HG03432 (cell line): ENCODE measurements around the gene TIAM2.
A peak's percentile ranks its signal among the peaks of the same experiment; 100 is the strongest.

Source experiments
- ATAC-seq: cut with Tn5 transposase; IDR thresholded peaks from one replicate; pipeline ENCODE4 v1.9.1; 2021; ENCODE audit warnings: mild to moderate bottlenecking, moderate library complexity; ENCODE audit not compliant: unreplicated experiment

Gene TIAM2

DNA sequence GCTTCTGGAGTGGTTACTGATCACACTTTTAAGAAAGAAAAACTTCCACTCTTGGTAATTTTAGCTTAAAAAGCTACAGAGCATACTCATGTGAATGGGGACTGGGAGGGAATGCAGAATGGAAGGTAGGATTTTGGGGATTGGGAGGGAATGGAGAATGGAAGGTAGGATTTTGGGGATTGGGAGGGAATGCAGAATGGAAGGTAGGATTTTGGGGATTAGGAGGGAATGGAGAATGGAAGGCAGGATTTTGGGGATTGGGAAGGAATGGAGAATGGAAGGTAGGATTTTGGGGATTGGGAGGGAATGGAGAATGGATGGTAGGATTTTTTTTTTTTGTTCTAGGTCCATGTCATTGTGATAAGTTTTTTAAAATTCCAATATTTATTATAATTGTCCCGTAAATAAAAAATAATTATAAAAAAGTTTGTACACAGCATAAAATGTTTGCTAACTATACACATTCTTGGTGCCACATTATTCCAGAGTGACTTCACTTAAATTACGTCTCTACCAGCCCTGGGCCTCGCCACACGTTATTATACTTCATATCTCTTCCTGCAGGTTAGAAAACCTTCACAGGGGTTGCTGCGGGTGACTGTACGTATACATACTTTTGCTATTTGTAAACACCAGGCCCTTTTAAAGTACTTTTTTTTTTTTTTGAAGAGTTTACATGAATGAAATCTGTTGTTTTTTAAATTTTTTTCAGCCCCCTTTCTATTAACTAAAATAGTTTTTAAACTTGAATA lies 127.3 kb downstream of the TIAM2 start:
- ATAC-seq = no peak

- ATAC-seq = no peak
Measured at GRCh38 chr6:155123520-155123919, 128.4 kb downstream of the TIAM2 start.

- no peak for ATAC-seq
Measured at GRCh38 chr6:155125906-155126305, 130.8 kb downstream of the TIAM2 start.

DNA sequence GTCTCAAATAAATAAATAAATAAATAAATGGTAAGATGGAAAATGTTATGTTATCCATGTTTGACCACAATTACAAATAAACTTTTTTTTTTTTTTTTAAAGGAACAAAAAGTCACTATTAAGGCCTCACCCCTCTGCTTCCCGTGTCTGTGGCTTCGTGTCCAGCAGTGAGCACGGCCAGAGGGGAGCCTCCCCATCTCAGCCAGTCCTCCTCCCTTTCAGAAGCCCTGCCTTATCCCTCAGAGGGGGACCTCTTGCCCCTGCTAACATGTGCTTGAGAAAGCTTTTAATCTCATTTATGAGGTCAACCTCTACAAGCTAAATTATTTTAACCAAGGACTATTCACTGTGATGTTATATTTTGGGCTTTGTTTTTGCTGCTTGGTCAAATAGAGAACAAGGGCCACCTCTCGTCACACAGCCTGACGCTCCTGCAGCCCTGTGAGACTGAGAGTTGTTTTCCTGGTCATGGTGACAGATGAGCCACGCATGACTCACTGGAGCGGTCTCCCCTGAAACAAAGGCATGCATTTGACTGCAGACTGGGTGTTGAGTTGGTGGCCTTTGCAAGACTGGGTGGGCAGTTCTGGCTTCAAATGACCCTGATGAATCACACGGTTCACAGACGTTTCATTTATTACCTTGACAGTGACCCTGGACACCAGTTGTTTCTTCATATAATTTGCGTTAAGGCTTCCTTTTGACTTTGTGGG lies 131.8 kb downstream of the TIAM2 start:
- peak; percentile 86 for ATAC-seq

GRCh38 chr6:155128977-155129376 lies 133.9 kb downstream of the TIAM2 start:
- no peak for ATAC-seq

DNA sequence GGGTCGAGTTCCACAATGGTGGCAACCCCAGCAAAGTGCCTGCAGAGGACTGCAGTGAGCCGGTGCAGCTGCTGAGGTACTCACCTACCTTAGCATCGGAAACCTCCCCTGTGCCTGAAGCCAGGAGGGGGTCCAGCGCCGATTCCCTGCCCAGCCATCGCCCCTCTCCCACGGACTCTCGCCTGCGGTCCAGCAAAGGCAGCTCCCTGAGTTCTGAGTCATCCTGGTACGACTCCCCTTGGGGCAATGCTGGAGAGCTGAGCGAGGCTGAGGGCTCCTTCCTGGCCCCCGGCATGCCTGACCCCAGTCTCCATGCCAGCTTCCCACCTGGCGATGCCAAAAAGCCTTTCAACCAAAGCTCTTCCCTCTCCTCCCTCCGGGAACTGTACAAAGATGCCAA lies 134.6 kb downstream of the TIAM2 start:
- ATAC-seq = no peak

DNA sequence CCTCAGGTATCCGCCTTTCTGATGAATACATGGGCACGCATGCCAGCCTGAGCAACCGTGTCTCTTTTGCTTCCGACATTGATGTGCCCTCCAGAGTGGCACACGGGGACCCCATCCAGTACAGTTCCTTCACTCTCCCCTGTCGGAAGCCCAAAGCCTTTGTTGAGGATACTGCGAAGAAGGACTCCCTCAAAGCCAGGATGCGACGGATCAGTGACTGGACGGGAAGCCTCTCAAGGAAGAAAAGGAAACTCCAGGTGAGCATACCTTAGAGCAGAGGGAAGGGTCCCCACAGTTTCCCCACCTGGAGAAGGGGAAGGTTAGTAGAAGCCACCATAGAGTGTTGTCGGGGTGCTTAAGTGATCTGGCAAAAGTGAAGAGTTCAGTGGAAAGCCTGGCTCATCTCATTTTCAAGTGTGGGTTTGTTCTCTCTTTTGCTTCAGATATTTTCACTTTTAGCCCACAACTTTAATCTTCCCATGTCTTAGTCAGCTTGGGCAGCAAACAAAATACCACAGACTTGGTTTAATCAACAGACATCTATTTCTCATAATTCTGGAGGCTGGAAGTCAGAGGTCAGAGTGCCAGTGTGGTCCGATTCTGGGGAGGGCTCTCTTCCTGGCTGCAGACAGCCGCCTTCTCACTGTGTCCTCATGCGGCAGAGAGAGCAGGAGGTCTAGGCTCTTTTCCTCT lies 135.2 kb downstream of the TIAM2 start:
- ATAC-seq = no peak

DNA sequence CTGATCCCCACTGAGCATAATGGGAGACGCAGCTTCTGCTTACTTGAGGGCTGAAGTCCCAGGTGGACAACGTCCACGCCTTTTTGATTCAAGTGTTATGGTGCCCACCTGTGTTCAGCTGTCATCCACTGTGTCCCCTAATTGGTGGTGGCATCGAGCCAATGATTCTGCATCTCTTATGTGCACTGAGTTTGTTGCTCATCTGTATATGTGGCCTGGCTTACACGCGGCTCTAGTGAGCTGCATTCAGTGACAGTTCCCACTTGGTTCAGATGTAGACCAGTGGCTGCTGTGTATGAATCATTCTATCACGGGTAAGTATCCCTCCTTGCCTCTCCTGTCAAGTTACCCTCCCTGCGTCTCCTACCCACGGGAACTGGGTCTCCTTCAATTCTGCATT lies 137.5 kb downstream of the TIAM2 start:
- no peak for ATAC-seq

GRCh38 chr6:155141002-155141401 lies 145.9 kb downstream of the TIAM2 start:
- no peak for ATAC-seq

- no peak for ATAC-seq
Measured at GRCh38 chr6:155141512-155141911, 146.4 kb downstream of the TIAM2 start.

GRCh38 chr6:155142168-155143028 lies 147.3 kb downstream of the TIAM2 start:
- ATAC-seq = no peak

- ATAC-seq = peak; percentile 56
Measured at GRCh38 chr6:155143029-155143577, 148.0 kb downstream of the TIAM2 start.

GRCh38 chr6:155143578-155144106 lies 148.5 kb downstream of the TIAM2 start:
- ATAC-seq = peak; percentile 22

- ATAC-seq = no peak
Measured at GRCh38 chr6:155146205-155146604, 151.1 kb downstream of the TIAM2 start.

DNA sequence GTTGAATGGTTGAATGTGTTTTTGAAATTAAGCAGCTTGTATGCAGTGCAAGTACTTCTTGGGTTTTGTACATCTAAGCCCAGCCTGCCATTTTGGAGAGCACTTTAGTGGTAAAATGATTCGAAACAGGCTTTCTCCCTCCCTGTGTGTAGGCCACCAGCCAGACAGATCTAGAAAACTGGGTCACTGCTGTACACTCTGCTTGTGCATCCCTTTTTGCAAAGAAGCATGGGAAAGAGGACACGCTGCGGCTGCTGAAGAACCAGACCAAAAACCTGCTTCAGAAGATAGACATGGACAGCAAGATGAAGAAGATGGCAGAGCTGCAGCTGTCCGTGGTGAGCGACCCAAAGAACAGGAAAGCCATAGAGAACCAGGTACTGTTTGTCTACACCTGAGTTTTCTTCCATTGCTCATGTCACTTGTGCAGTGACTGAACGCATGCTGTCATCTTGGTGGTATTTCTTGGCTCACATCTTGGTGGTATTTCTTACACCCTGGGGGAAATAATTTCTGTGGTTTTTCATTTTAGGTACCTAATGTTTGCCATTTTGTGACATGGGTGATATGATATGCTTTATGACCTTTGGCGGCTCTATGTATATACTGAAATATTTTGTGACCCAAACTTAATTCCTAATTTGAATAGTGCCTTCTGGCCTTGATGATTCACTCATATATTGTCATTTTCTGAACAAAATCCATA lies 153.0 kb downstream of the TIAM2 start:
- no peak for ATAC-seq

DNA sequence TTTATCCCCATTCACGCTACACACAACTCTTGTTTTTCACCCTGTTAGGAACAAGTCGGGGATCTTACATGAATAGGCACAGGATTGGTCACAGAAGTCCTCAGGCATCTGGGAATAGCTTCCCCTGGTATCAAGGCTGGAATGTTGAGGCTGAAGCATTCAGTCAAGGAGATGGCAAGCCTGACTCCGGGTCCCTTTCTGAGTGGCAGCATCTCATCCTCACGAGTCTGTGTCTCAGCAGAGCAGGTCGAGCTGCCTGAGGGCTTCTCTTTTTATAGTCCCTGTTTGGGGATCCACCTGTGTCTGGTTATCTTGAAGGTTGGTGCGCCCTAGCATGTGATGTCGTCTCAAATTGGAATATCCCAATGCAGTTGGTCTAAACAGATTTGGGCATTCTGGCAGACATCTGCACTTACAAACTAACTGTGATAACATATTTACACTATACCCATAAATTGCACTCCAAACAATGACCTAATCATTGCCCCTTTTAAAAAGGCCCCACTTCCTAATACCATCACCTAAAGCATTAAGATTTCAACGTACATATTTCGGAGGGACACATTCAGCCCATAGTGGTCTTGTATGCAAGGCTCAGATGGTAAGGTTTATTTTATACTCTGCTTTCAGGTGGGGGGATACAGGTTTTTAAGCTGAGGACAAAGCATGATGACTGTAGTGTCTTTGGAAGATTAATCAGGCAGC lies 156.0 kb downstream of the TIAM2 start:
- no peak for ATAC-seq

DNA sequence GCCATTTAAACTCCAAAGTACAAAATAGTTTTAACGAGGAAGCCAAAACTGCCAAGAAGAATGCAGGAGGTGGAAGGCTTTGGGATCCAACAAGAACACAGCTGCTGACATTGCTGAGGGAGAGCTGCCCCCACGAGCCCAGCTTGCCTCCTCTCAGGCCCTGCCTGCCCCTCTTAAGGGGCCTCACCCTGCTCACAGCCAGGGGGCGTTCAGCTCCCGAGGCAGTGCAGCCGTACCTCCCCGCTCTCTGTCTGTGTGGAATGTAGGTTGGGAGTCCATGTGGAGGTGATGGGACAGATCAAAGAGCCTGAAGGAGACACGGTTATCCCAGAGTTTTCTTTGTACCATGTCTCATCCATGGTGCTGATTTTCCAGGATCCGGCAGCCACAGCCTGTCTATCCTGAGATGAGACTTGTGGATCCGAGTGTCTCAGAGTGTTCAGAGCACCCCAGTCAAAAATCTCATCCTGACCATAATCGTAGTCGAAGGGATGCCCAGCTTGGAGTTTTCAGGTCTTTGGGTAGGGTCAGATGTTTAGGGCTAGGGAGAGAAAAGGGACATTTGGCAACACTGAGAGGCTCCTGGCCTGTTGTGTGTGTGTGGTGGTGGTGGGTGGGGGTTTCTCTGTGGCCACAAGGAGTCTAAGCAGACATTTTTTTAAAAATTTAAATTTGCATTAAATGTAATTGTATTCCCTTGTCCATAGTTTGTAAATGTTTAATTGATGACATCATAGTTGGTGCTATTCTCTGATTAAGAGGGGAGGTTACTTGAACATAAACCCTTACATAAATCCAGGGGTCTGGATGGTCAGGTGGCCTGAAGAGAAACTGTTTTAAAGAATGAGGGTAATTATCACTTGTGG lies 157.3 kb downstream of the TIAM2 start:
- no peak for ATAC-seq

GRCh38 chr6:155154158-155154830 lies 159.2 kb downstream of the TIAM2 start:
- no peak for ATAC-seq
